Breast epithelium (tissue), 3 donors: ENCODE data around the gene APOF.

Source experiments
- CTCF ChIP-seq, 3 donors: fragments of 450-650 bp; IDR thresholded peaks; one replicate each; pipeline ENCODE4 v1.5.1; 2016 to 2017; ENCODE audit warnings: antibody characterized with exemption in 3 of 3, mild to moderate bottlenecking in 3 of 3, moderate library complexity in 3 of 3
- POLR2A ChIP-seq: fragments of 450-650 bp; IDR thresholded peaks from one replicate; pipeline ENCODE4 v1.6.1; 2016; ENCODE audit warnings: antibody characterized with exemption, mild to moderate bottlenecking, moderate library complexity

- TF ChIP-seq CTCF (IDR thresholded peaks at IDR 0.05) (no peak), POLR2A (no peak)
These were observed 38.5 kb downstream of the APOF start for GRCh38 chr12:56324206-56324605.
